ENCODE results near the gene UBL3.

The UBL3 gene

DNA sequence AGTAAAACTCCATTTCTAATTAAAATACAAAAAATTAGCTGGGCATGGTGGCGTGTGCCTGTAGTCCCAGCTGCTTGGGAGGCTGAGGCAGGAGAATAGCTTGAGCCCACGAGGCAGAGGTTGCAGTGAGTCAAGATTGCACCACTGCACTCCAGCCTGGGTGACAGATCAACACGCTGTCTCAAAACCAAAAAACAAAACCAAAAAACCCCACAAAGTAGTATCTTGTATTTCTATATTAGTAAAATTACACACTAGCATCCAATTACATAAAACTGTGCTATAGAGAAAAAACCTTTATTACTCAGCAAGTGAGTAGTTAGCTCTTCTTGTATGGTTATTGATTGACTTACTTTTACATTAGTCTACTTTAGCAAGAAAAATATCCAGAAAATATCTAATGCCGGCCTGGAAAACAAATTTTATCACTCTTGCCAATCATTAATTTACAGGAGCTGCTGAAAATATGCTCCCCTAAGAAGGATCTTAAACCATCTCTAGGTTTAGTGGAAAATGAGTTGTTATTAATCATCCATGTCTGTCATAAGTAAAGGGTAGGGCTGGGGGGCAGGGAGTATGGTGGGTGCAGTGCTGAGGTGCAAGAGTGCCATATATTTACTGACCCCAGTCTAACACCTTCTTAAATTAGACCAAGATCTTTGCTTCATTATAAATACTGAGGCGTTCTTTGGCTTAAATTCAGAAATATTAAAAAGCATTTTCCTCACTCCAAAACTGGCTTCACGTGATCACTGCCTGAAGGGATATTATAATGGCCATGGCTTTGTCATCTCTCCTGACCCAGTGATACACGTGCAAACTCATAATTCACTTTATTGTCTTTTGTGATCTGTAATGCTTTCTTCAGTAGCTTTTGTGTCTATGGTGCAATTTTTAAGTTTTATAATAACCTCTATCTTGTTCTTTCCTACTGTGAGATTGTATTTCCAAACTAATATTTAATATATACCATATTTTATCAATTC is 44.1 kb downstream of the UBL3 start:
- no peak for DNase-seq

DNA sequence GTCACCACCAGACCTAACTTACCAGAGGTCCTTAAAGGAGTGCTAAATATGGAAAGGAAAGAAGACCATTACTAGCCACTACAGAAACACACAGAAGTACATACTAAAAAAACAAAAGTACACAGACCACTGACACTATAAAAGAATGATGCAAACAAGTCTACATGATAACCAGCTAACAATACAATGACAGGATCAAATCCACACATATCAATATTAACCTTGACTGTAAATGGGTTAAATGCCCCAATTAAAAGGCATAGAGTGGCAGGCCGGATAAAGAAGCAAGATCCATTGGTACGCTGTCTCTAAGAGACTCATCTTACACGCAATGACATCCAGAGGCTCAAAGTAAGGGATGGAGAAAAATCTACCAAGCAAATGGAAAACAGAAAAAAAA is 47.2 kb downstream of the UBL3 start:
- DNase-seq: no peak

DNA sequence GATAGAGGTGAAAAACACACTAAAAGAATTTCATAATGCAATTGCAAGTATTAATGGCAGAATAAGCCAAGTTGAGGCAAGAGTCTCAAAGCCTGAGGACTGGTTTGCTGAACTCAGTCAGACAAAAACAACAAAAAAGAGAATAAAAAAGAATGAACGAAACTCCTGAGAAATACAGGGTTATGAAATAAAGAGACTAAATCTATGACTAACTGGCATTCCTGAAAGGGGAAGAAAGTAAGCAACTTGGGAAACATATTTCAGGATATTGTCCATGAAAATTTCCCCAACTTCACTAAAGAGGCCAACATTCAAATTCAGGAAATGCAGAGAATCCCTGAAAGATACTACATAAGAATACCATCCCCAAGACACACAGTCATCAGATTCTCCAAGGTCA is 47.8 kb downstream of the UBL3 start:
- DNase-seq: no peak

DNA sequence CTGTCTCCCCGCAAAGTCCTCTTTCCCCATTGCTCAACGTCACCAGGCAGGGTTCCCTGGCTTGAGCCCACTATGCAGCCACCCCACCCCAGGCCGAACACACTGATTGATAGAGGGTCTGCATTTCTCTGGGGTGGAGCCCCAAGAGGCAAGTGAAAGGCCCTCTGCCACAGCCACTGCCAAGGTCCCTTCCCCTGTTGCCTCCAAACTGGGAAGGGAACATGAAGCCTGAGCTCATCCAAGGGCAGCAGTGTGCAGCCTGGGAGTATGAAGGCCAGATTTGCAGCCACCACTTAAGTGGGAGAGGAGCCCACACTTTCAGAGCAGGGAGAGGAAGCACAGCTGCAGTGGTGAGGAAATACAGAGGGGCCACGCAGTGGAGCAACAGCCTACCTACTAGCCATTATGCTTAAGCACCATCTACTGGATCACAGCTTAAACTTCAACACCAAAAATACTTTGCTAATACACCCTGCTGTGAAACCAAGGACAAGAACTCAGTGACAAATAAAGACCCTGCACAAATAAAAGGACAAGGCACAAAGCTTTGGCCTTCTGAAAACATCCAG is 48.6 kb downstream of the UBL3 start:
- DNase-seq: no peak

DNA sequence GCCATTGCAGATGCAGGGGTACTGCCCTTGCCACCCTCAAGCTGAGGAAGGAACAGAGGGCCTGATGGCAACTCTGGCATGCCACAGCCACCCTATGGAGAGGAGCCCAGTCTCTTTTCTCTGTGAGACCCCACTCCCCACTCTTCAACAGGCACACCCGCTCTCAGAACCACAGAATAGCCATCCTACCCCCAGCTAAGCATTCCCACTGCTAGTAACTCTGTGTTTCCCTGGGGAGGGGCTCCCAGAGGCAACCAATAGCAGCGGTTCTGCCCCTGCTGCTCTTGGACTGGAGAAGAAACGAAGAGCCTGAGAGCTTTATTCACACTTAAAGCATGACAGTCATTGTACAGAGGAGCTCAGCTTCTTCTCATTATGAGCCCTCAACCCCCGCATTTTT is 49.3 kb downstream of the UBL3 start:
- DNase-seq: no peak

DNA sequence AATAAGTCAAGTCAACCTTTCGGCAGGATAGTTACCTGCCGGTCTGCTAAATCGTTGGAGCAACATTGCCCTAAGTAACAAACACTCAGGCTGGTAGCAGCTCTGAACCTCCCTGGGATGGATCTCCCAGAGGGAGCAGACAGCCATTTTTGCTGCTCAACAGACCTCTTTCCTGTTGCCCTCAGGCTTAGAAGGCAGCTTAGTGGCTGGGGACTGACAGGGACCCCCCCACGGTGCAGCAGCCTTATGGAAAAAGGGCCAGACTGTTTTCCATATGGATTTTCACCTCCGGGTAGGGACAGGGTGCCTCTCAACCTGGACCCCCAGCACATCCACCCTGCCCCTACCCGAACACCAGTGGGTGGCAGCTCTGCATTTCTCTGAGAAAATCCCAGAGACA is 49.7 kb downstream of the UBL3 start:
- no peak for DNase-seq

DNA sequence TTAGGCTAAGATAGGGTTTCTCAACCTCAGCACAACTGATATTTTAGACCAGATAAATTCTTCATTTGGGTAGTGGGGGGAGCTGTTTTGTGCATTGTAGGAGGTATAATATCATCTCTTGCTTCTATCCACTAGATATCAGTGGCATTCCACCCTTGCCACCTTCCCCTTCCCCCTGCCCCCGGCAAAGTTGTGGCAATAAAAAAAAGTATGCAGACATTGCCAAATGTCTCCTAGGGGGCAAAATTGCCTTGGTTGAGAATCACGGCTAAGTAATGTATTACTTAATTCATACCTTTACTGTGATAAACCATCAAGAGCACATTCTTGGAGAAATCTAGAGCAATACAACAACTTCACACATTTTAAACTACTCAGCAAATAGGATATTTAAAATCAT is 51.4 kb downstream of the UBL3 start:
- no peak for DNase-seq

DNA sequence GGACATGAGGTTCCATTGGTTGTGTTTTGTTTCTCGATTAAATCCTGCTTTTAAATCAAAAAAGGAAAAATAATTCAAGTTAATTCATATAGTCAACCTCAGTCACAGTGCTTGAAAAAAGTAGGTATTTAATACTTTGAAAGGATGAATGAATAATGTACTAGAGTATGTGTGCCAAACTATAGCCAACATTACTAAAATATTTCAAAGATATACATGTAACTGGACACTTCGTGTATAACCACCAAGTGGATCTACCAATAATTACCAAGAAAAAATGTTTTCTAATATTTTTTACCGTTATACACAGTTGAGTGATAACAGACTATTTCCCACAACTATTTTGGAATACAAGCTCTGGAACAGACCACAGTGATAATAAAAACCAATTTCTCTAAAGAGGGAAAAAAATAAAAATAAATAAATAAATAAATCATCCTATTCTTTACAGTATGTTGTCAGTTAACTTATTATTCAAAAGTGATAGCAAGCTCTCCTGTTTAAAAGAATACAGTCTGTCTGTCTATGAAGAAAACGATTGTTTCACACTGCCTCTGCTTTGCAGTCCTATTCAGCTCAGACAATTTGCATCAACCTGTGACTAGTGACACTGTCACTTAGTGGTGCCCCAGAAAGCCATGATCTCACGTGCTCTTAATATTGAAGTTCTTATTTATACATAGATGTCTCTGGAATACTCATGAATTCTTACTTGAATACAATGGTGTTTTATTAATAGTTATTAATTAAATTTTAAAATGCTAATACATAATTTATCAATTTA is 58.2 kb downstream of the UBL3 start:
- DNase-seq: no peak

DNA sequence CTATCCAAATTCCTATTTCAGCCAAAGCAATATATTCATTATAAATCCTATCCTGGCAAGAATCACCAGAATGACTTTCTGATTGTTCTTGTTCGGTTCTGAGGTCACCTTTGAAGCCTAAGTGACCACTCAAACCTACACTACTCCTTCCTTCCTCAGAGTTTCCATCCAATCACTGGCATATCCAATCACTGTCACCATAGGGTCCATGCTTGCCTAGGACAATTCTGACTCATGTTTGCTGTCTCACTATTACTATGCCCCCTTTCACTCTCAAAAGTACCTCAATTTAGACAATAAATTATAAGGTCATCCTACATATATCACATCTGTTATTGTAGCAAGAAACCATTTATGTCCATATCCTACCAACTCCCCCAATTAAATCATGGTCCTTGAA is 58.9 kb downstream of the UBL3 start:
- DNase-seq: no peak

DNA sequence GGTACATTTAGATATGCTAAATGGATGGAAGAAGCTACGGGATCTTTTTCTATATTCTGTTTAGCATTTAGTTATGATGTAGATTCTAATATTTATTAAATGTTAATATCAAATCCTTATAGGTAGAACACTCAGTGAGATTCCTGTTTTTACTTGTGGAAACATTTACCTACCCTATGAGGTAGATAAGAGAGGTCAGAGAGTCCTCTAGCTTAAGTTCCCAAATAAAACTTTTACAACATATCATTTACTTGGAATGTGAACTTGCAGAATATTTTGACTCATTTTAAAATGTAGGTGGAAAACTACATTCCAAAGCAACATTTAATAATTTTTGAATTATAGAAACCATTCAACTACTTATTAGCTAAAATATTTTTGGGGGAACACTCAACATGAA is 63.7 kb downstream of the UBL3 start:
- DNase-seq: no peak

DNA sequence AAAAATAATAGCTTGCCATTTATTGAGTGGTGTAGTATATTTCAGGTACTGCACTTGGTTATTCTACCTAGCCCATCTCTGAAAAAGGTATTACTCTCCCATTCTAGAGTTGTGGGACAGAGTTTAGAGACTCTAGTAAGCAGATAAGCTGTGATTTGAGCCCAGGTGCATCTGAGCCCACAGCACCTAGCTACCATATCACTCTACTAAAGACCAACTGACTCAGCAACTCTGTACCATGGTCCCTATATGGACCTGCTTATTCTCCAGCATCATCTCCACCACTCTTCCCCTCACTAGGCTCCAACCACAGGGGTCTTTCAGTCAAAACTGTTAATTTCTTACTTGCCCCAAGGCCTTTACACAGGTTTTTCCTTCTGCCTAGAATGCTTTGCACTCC is 64.4 kb downstream of the UBL3 start:
- DNase-seq: no peak

DNA sequence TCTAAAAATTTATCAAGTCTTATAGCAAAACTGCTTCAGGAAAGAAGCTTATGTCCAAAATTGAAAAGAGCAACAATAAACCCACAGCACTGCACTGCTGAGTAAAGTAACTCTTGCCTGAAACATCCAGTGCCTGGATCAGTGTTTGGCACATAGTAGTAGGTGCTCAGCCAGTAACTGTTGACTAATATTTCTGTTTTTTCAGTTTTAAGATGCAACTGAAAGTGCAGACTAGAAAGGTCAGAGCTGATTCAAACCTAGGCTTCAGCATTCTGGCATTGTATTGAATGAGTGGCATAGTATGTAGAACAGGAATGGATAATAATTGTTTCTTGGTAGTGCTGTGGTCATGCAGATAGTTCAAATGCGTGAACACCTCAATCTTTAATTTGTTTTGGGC is 67.6 kb downstream of the UBL3 start:
- DNase-seq: no peak

DNA sequence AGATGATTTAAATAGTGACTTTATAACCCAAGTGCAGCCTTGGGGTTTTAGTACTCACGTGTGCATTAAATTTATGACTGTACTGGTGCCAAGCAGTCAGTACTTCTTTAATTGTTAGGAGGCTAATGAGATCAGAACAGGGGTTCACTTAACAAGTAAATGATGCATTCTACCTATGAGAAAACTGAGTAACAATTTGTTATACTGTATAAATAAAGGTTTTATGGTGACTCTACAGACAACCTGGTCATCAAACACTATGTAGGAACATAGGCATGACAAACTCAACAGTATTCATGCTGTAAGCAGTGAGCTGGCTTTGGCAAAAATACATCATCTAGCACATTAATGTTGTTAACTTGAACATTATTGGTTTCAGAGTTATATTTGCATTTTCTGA is 75.6 kb downstream of the UBL3 start:
- no peak for DNase-seq

DNA sequence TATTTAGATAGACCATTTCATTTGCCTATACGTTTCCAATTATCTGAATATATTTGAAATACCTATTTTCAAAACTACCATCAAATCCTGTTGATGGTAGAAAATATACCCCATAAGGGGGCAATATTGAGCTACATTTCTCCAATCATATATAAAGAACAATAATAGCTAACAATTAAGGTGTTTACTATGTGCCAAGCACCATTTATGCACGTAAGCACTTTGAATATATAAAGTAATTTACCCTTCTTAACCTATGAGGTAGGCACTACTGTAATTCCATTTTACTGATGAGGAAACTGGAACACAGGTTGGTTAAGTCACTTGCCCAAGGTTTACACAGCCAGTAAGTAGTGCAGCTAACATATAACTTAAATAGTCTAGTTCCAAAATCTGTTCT is 79.2 kb downstream of the UBL3 start:
- DNase-seq: no peak

DNA sequence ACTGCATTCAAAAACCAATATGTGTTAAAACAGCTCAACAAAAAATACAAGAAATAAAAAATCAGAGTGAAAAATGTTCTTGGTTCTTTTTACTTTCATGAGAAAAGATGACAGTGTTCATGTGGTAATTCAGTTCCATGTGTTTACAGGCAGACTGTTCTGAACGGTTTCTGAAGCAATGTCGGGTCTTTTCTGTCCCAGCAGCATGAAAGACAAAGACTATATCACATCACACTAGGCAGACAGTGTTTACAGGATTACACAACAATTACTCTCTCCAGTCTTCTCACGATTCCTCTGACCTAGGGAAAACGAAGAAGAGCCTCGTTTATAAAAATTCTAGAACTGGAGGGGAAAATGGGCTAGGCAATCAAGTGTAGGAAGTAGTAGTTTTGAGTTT is 83.4 kb downstream of the UBL3 start:
- DNase-seq: no peak

DNA sequence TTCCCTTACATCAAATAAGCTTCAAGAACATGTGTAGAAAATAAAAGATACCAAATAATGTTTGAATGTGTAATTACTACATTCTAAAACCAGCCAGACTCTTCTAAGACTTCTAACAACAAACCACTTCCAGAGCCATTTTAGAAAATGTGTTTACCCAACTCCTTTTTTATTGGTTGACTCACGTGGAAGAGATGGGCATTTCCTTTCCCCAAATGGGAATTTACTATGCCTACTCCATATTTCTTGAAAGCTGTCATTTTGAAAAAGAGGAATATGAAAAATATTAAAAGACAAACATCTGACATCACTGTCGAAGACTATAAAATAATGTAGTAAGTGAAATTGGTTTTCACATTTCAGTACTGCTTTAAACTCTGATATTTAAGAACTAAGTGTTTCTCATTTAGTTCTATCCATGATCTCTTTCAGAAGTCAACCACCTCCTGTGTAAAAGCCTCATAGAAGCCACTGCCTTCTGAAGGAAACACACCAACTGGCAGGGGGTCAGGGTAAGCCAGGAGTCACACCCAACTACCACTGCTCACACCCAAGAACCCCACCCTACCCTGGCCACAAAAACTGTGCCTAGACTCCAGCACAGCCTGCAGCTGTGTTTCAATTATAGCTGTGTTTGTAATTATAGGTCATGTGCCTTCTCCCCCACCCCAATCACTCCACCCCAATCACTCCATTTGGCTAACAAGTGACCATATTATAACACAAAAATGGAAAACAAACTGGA is 86.8 kb downstream of the UBL3 start:
- DNase-seq: no peak

DNA sequence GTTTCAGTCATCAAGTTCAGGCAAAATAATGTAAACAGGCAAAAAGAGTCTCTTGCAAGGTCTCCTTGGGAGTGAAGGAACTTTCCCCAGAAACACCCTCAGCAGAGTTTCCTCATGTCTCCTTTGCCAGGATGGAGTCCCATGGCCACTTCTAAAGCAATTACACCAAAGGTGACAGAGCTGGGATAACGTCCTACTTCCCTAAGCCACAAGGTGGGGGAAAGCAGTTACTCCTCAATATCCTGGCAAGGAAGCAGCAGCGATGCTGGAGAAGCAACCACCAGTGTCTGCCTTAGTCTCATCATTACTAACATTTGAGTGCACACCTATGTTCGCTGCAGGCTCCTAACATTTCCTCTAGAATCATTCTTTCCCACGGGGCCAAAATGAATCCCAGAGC is 88.6 kb downstream of the UBL3 start:
- no peak for DNase-seq

DNA sequence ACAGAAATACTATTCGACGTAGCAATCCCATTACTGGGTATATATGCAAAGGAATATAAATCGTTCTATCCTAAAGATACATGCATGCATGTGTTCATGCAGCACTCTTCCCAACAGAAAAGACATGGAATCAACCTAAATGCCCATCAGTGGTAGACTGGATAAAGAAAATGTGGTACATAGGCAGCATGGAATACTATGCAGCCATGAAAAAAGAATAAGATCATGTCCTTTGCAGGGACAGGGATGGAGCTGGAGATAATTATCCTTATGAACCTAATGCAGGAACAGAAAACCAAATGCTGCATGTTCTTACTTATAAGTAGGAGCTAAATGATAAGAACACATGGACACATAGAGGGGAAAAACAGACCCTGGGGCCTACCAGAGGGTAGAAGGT is 89.3 kb downstream of the UBL3 start:
- DNase-seq: no peak

DNA sequence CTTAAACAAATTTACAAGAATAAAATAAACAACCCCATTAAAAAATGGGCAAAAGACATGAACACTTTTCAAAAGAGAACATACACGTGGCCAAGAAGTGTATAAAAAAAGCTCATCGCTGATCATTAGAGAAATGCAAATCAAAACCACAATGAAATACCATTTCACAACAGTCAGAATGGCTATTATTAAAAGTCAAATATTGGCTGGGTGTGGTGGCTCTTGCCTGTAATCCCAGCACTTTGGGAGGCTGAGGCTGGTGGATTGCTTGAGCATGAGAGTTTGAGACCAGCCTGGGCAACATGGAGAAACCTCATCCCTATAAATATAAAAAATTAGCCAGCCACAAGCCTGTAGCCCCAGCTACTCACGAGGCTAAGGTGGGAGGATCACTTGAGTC is 89.9 kb downstream of the UBL3 start:
- no peak for DNase-seq

DNA sequence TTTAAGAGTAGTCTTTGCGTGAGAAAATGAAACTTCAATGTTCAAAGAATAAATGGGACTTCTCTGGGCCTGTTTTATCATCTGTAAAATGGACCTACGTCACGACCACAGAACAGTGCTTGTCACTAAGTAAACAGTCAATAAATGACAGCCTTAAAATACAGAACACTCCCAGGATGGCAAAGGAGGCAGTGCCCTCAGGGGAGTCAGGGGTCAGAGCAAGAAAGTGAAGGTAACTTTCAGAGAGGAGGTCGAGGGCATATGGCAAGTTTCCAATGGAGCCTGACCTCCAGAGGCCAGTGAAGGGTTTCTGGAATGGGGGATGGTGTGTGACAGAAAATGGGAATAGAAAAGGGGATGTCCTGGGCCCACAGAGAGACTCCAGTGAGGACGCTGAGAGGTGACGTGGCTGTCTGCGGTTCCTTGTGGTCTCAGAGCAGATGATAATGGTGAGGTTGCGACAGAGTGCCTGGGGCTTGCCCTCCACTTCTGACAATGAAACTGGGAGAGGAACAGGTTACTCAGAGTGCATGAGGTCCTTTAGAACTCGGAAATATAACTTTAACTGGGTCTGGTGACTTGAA is 91.8 kb downstream of the UBL3 start:
- peak; percentile 77 for DNase-seq

DNA sequence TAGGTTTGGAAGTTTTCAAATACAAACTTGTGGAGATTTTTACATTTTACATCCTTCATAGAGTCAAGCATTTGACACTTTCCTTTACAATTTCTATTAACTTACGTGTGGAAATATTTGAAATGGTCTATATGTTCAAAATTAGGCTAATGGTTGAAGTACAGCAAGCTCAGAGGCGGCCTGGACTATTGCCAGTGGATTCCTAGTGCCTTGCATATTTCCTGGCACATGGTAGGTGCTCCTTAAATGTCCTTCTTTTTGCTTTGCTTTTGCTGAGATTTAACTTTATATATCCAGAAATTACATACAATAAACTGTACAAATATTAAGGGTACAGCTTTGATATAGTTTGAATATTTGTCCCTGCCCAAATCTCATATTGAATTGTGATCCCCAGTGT is 93.9 kb downstream of the UBL3 start:
- no peak for DNase-seq

DNA sequence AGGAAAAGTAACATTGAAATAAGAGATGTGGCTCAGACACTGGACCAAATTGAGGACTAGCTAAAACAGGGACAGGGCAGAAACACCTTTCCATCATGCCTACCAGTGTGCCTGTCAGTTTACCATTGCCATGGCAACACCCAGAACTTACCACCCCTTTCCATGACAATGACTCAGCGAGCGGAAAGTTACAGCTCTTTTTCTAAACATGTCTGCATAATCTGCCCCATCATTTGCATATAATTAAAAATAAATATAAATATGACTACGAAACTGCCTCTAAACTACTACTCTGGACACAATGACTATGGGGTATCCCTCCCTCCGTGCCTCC is 96.0 kb downstream of the UBL3 start:
- no peak for DNase-seq

Measured in activated CD8-positive, alpha-beta memory T cell treated with anti-CD3 and anti-CD28 coated beads, Interleukin-2, amount 50 U/mL, for 48 hours (primary cell).